IMR-90 (cell line): ENCODE results near the gene MON1A. TPM values are rescaled to one million over a fixed set of nuclear protein-coding genes. Genes with fewer than 3 reads are reported as not detected.

Experiments used
- ATAC-seq: fragments of 200-7000 bp; cut with Tn5 transposase; 2 replicates; pipeline ENCODE4 v1.9.1; 2020; ENCODE audit warnings: low read depth, mild to moderate bottlenecking, moderate library complexity
- BruUV-seq: library from RNA; stranded (reverse); fragments of 400-500 nt; replicated peaks from 2 replicates; lab custom pipeline; 2021; lab: Mats Ljungman, UMichigan
- CTCF ChIA-PET: fragments of 300-600 bp; formaldehyde crosslinking; extraction: SDS; loops from one replicate; lab custom pipeline; 2021; ENCODE audit warnings: antibody characterized with exemption; lab: Yijun Ruan, JAX
- POLR2A ChIA-PET: fragments of 300-600 bp; sonication (Branson Sonifier 250); formaldehyde crosslinking; loops from one replicate; lab custom pipeline; 2022; ENCODE audit warnings: antibody characterized with exemption; ENCODE audit not compliant: unreplicated experiment; lab: Charles Lee
- DNase-seq: peaks from one replicate; pipeline ENCODE4 v3.0.0; 2013
- H2AFZ ChIP-seq: replicated peaks from 2 replicates; pipeline ENCODE3; 2013; ENCODE audit warnings: low read length, mild to moderate bottlenecking; ENCODE audit not compliant: poor library complexity
- H2AK5ac ChIP-seq: 2 replicates; pipeline ENCODE4 v1.6.1; 2013; ENCODE audit warnings: low read depth, low read length, inconsistent platforms
- H2AK9ac ChIP-seq: replicated peaks from 2 replicates; pipeline ENCODE3; 2013; ENCODE audit warnings: mild to moderate bottlenecking, low read depth, low read length, moderate library complexity; ENCODE audit not compliant: poor library complexity
- H2BK120ac ChIP-seq: 2 replicates; pipeline ENCODE4 v1.6.1; 2013; ENCODE audit warnings: low read depth, low read length, inconsistent platforms
- H2BK15ac ChIP-seq: 3 replicates; pipeline ENCODE4 v1.6.1; 2013; ENCODE audit warnings: low read depth, low read length, inconsistent platforms
- H2BK20ac ChIP-seq: 2 replicates; pipeline ENCODE4 v1.6.1; 2013; ENCODE audit warnings: low read depth, mild to moderate bottlenecking, inconsistent platforms, low read length, moderate library complexity
- H2BK5ac ChIP-seq: 2 replicates; pipeline ENCODE4 v1.6.1; 2013; ENCODE audit warnings: mild to moderate bottlenecking, low read depth, low read length, inconsistent platforms; ENCODE audit not compliant: poor library complexity, severe bottlenecking
- H3K14ac ChIP-seq: replicated peaks from 2 replicates; pipeline ENCODE4 v1.6.1; 2013; ENCODE audit warnings: low read depth, low read length, inconsistent platforms
- H3K18ac ChIP-seq: 2 replicates; pipeline ENCODE4 v1.6.1; 2013; ENCODE audit warnings: low read depth, low read length, control low read depth
- H3K23ac ChIP-seq: 2 replicates; pipeline ENCODE4 v1.6.1; 2013; ENCODE audit warnings: low read depth, low read length, inconsistent platforms
- H3K27ac ChIP-seq: 2 replicates; pipeline ENCODE4 v1.5.1; 2013; ENCODE audit warnings: mild to moderate bottlenecking, control low read depth, low read length; ENCODE audit not compliant: insufficient read depth
- H3K27me3 ChIP-seq: 2 replicates; pipeline ENCODE4 v1.6.1; 2013; ENCODE audit warnings: low read length; ENCODE audit not compliant: control insufficient read depth, insufficient read depth
- H3K36me3 ChIP-seq: 2 replicates; pipeline ENCODE4 v1.6.1; 2013; ENCODE audit warnings: low read length, mixed read lengths; ENCODE audit not compliant: control insufficient read depth, insufficient read depth
- H3K4ac ChIP-seq: 2 replicates; pipeline ENCODE4 v1.6.1; 2013; ENCODE audit warnings: low read depth, low read length, inconsistent platforms
- H3K4me1 ChIP-seq: 2 replicates; pipeline ENCODE4 v1.6.1; 2013; ENCODE audit warnings: low read length, mixed read lengths; ENCODE audit not compliant: control insufficient read depth, insufficient read depth
- H3K4me2 ChIP-seq: 2 replicates; pipeline ENCODE4 v1.6.1; 2013; ENCODE audit warnings: low read depth, mild to moderate bottlenecking, control low read depth, low read length, moderate library complexity
- H3K4me3 ChIP-seq: 2 replicates; pipeline ENCODE4 v1.5.1; 2013; ENCODE audit warnings: low read depth, mild to moderate bottlenecking, control low read depth, low read length, moderate library complexity; ENCODE audit not compliant: insufficient read depth
- H3K56ac ChIP-seq: 2 replicates; pipeline ENCODE4 v1.6.1; 2013; ENCODE audit warnings: low read length, inconsistent platforms; ENCODE audit not compliant: insufficient read depth; ENCODE audit errors: extremely low read depth
- H3K79me1 ChIP-seq, 2 experiments: 2 replicates each; pipeline ENCODE4 v1.6.1; 2013; ENCODE audit warnings: low read length in 2 of 2, inconsistent platforms in 1 of 2, low read depth in 1 of 2
- H3K9ac ChIP-seq: 2 replicates; pipeline ENCODE4 v1.6.1; 2013; ENCODE audit warnings: low read depth, low read length, control low read depth
- H3K9me1 ChIP-seq: 2 replicates; pipeline ENCODE4 v1.6.1; 2013; ENCODE audit warnings: low read length, inconsistent platforms; ENCODE audit not compliant: insufficient read depth
- H3K9me3 ChIP-seq: 2 replicates; pipeline ENCODE4 v1.6.1; 2013; ENCODE audit warnings: low read length; ENCODE audit not compliant: control insufficient read depth, insufficient read depth
- H4K20me1 ChIP-seq: 2 replicates; pipeline ENCODE4 v1.6.1; 2013; ENCODE audit warnings: low read length, inconsistent platforms; ENCODE audit not compliant: insufficient read depth
- H4K5ac ChIP-seq: 2 replicates; pipeline ENCODE4 v1.6.1; 2013; ENCODE audit warnings: mild to moderate bottlenecking, low read depth, low read length, control low read depth
- H4K8ac ChIP-seq, 2 experiments: 2 replicates each; pipeline ENCODE4 v1.6.1; 2013; ENCODE audit warnings: low read depth in 2 of 2, low read length in 2 of 2, control low read depth in 1 of 2, inconsistent platforms in 1 of 2
- H4K91ac ChIP-seq: 2 replicates; pipeline ENCODE4 v1.6.1; 2013; ENCODE audit warnings: low read depth, low read length, inconsistent platforms; ENCODE audit not compliant: insufficient read depth
- BHLHE40 ChIP-seq: fragments of 150-350 bp; IDR thresholded peaks from 2 replicates; pipeline ENCODE4 v1.6.1; 2016; ENCODE audit warnings: mild to moderate bottlenecking, low read depth, low read length
- CEBPB ChIP-seq: IDR thresholded peaks from 2 replicates; pipeline ENCODE4 v1.6.1; 2012; ENCODE audit warnings: low read depth, low read length, improper control_type of control experiment
- CHD1 ChIP-seq: IDR thresholded peaks from 2 replicates; pipeline ENCODE4 v1.6.1; 2012; ENCODE audit warnings: low read depth, low read length, improper control_type of control experiment
- FOS ChIP-seq: fragments of 150-350 bp; IDR thresholded peaks from 2 replicates; pipeline ENCODE4 v1.6.1; 2016; ENCODE audit warnings: low read depth, low read length
- MAFK ChIP-seq: IDR thresholded peaks from 2 replicates; pipeline ENCODE4 v1.6.1; 2012; ENCODE audit warnings: low read depth, low read length, improper control_type of control experiment
- MAZ ChIP-seq: IDR thresholded peaks from 2 replicates; pipeline ENCODE4 v1.6.1; 2012; ENCODE audit warnings: low read depth, mild to moderate bottlenecking, low read length, improper control_type of control experiment, moderate library complexity, borderline replicate concordance
- MXI1 ChIP-seq: IDR thresholded peaks from 2 replicates; pipeline ENCODE4 v1.6.1; 2012; ENCODE audit warnings: low read depth, mild to moderate bottlenecking, low read length, moderate library complexity, borderline replicate concordance
- NFE2L2 ChIP-seq: fragments of 150-350 bp; IDR thresholded peaks from 2 replicates; pipeline ENCODE4 v1.6.1; 2016; ENCODE audit warnings: low read depth, mild to moderate bottlenecking, low read length
- POLR2A ChIP-seq: IDR thresholded peaks from 2 replicates; pipeline ENCODE4 v1.6.1; 2012; ENCODE audit warnings: mild to moderate bottlenecking, low read depth, low read length
- RAD21 ChIP-seq: IDR thresholded peaks from 2 replicates; pipeline ENCODE4 v1.6.1; 2012; ENCODE audit warnings: low read length, improper control_type of control experiment
- RCOR1 ChIP-seq: IDR thresholded peaks from 2 replicates; pipeline ENCODE4 v1.6.1; 2012; ENCODE audit warnings: mild to moderate bottlenecking, low read length, improper control_type of control experiment; ENCODE audit not compliant: insufficient replicate concordance
- RFX5 ChIP-seq: IDR thresholded peaks from 2 replicates; pipeline ENCODE4 v1.8.0; 2012; ENCODE audit warnings: low read depth, mild to moderate bottlenecking, low read length, moderate library complexity
- SMC3 ChIP-seq: fragments of 150-350 bp; IDR thresholded peaks from 2 replicates; pipeline ENCODE4 v1.6.1; 2016; ENCODE audit warnings: low read depth, mild to moderate bottlenecking, antibody characterized with exemption, low read length, moderate library complexity
- WGBS, 2 experiments: methylation state at CpG; one replicate each; pipeline versions ENCODE4 v1.1.5 to v1.1.7; 2013; ENCODE audit warnings: missing lambda C conversion rate in 2 of 2; ENCODE audit not compliant: insufficient read length in 1 of 2; ENCODE audit errors: extremely low coverage in 2 of 2; 5-methylcytosine and 5-hydroxymethylcytosine counted together
- dilution Hi-C: fragments of 300-500 bp; cut with HindIII; formaldehyde crosslinking; loops from one replicate; pipeline ENCODE4 v1.14.3; 2018; ENCODE audit warnings: low sequenced_read_pairs; ENCODE audit not compliant: unreplicated experiment
- in situ Hi-C: fragments of 300-500 bp; cut with MboI; formaldehyde crosslinking; loops from 3 replicates; pipeline ENCODE4 v1.14.3; 2019; ENCODE audit warnings: low sequenced_read_pairs, inconsistent platforms, mixed read lengths
- intact Hi-C: fragments of 100-400 bp; cut with micrococcal nuclease; formaldehyde crosslinking; loops from 2 replicates; pipeline ENCODE4 v1.10.0; 2022
- polyA plus RNA-seq, 3 experiments: library from polyadenylated mRNA; depleted of rRNA; stranded (reverse); fragments of >200 nt; gene quantifications; 2 replicates each; pipeline ENCODE4 v1.2.3, GENCODE V29; 2012; ENCODE audit warnings: low replicate concordance in 1 of 3
- total RNA-seq: library from RNA; depleted of rRNA; stranded (reverse); fragments of >200 nt; gene quantifications from 2 replicates; pipeline ENCODE4 v1.2.3, GENCODE V29; 2012
- TF ChIP-seq, protein P1 (sequence below): conservative IDR thresholded peaks from 2 replicates; pipeline ENCODE4 v1.5.1; 2012; ENCODE audit warnings: mild to moderate bottlenecking, low read depth, low read length, improper control_type of control experiment
- TF ChIP-seq, protein P2 (sequence below): fragments of 150-350 bp; IDR thresholded peaks from 2 replicates; pipeline ENCODE4 v1.6.1; 2017; ENCODE audit warnings: mild to moderate bottlenecking, antibody characterized with exemption, low read length, low read depth
- TF ChIP-seq, protein P3 (sequence below): fragments of 150-350 bp; IDR thresholded peaks from 2 replicates; pipeline ENCODE4 v1.6.1; 2016; ENCODE audit warnings: low read depth, mild to moderate bottlenecking, low read length, moderate library complexity, borderline replicate concordance

Gene MON1A
- total and polyA plus RNA-seq, 2 of the 4 experiments (the other 2 are of a cell fraction): 8.2 to 13.5 TPM

DNA sequence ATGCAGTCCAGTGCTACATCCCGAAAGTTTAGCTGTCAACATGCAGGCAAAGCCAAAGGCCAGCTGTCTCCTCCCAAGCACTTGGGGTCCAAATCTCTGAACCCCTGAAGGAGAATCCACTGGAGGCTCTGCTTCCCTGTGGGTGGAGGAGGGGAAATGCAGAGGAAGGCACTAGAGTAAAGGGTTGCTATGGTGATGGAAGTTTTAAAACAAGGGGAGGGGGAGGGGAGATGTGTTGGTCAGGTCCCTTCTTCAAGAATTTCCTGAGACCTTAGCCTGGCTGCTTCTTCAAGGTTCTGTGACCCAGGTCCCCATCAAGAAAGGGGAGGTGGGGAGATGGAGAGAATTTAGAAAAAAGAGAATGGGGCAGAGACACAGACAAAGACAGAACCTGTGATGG is 62.2 kb downstream of the MON1A start:
- H3K27me3 ChIP-seq: peaks cover 77% of the 10 kb centered on the region
- TF ChIP-seq MAFK (no peak), RCOR1 (no peak), RAD21 (no peak), CEBPB (no peak), MAZ (no peak), FOS (no peak), RFX5 (no peak), BHLHE40 (no peak), MXI1 (no peak), CHD1 (no peak), POLR2A (no peak), NFE2L2 (no peak), SMC3 (no peak)
- TF ChIP-seq, protein P1, sequence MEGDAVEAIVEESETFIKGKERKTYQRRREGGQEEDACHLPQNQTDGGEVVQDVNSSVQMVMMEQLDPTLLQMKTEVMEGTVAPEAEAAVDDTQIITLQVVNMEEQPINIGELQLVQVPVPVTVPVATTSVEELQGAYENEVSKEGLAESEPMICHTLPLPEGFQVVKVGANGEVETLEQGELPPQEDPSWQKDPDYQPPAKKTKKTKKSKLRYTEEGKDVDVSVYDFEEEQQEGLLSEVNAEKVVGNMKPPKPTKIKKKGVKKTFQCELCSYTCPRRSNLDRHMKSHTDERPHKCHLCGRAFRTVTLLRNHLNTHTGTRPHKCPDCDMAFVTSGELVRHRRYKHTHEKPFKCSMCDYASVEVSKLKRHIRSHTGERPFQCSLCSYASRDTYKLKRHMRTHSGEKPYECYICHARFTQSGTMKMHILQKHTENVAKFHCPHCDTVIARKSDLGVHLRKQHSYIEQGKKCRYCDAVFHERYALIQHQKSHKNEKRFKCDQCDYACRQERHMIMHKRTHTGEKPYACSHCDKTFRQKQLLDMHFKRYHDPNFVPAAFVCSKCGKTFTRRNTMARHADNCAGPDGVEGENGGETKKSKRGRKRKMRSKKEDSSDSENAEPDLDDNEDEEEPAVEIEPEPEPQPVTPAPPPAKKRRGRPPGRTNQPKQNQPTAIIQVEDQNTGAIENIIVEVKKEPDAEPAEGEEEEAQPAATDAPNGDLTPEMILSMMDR: no peak
- TF ChIP-seq, protein P2, sequence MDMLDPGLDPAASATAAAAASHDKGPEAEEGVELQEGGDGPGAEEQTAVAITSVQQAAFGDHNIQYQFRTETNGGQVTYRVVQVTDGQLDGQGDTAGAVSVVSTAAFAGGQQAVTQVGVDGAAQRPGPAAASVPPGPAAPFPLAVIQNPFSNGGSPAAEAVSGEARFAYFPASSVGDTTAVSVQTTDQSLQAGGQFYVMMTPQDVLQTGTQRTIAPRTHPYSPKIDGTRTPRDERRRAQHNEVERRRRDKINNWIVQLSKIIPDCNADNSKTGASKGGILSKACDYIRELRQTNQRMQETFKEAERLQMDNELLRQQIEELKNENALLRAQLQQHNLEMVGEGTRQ: no peak
- TF ChIP-seq, protein P3, sequence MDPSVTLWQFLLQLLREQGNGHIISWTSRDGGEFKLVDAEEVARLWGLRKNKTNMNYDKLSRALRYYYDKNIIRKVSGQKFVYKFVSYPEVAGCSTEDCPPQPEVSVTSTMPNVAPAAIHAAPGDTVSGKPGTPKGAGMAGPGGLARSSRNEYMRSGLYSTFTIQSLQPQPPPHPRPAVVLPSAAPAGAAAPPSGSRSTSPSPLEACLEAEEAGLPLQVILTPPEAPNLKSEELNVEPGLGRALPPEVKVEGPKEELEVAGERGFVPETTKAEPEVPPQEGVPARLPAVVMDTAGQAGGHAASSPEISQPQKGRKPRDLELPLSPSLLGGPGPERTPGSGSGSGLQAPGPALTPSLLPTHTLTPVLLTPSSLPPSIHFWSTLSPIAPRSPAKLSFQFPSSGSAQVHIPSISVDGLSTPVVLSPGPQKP: no peak
- H2AK9ac ChIP-seq: no peak overlapping the region
- no TSS peak for BruUV-seq
- H2BK120ac ChIP-seq: no peak overlapping the region
- no peak overlapping the region for H3K23ac ChIP-seq
- H2BK15ac ChIP-seq: no peak overlapping the region
- no peak overlapping the region for H2AK5ac ChIP-seq
- H3K14ac ChIP-seq: no peak overlapping the region
- no peaks in the 10 kb centered on the region for H4K20me1 ChIP-seq
- H3K36me3 ChIP-seq: no peaks in the 10 kb centered on the region
- no peaks in the 10 kb centered on the region for H3K4me1 ChIP-seq
- H4K91ac ChIP-seq: no peak overlapping the region
- H3K4me3 ChIP-seq: no peak overlapping the region
- no peak overlapping the region for H3K4ac ChIP-seq
- no peak overlapping the region for H3K4me2 ChIP-seq
- dilution Hi-C loops: no loop called here
- no peak overlapping the region for H2BK20ac ChIP-seq
- no peaks in the 10 kb centered on the region for H3K79me1 ChIP-seq
- ChIA-PET CTCF (no interaction called here), POLR2A (no interaction called here)
- H3K9ac ChIP-seq: no peak overlapping the region
- no peak overlapping the region for H3K56ac ChIP-seq
- no peak overlapping the region for H4K8ac ChIP-seq
- H3K9me1 ChIP-seq: no peaks in the 10 kb centered on the region
- DNase-seq: no peak
- H3K18ac ChIP-seq: no peak overlapping the region
- H4K5ac ChIP-seq: no peak overlapping the region
- in situ Hi-C loops: no loop called here
- no CpG with 5 or more reads among the region's 1 CpG for WGBS, 2 experiments
- intact Hi-C loops: no loop called here
- no peak overlapping the region for H2AFZ ChIP-seq
- no peaks in the 10 kb centered on the region for H3K9me3 ChIP-seq
- ATAC-seq: no peak
- H2BK5ac ChIP-seq: no peak overlapping the region
- no peak overlapping the region for H3K27ac ChIP-seq
